Left lung (tissue), 10 donors: ENCODE data around the gene ECSCR. TPM values are rescaled to one million over a fixed set of nuclear protein-coding genes. Genes with fewer than 3 reads are reported as not detected.

Experiments used
- ATAC-seq: fragments of 200-7000 bp; cut with Tn5 transposase; one replicate; pipeline ENCODE4 v1.9.1; 2020; ENCODE audit warnings: moderate library complexity
- DNase-seq, 4 donors: peaks; one replicate each; pipeline ENCODE4 v3.0.0-alpha.2; 2013 to 2020
- H3K27ac ChIP-seq, 2 donors: fragments of 200-600 bp; sonication (generic) in 1 of 2; one replicate each; pipeline versions ENCODE4 v1.5.0 to v1.8.0; 2020 to 2021
- H3K27me3 ChIP-seq, 2 donors: fragments of 200-600 bp; sonication (generic) in 1 of 2; one replicate each; pipeline versions ENCODE4 v1.5.0 to v1.8.0; 2020 to 2021
- H3K36me3 ChIP-seq, 2 donors: fragments of 200-600 bp; sonication (generic) in 1 of 2; one replicate each; pipeline versions ENCODE4 v1.5.0 to v1.8.0; 2020 to 2021
- H3K4me1 ChIP-seq, 2 donors: fragments of 200-600 bp; one replicate each; pipeline ENCODE4 v1.8.0; 2021
- H3K4me3 ChIP-seq, 2 donors: fragments of 200-600 bp; sonication (generic) in 1 of 2; one replicate each; pipeline versions ENCODE4 v1.5.0 to v1.8.0; 2020 to 2021; ENCODE audit warnings: mild to moderate bottlenecking in 1 of 2
- H3K9me3 ChIP-seq, 2 donors: fragments of 200-600 bp; sonication (generic) in 1 of 2; one replicate each; pipeline versions ENCODE4 v1.5.0 to v1.8.0; 2020 to 2021
- intact Hi-C, 2 donors: fragments of 100-400 bp; cut with DNase I; formaldehyde crosslinking; loops; one replicate each; pipeline versions ENCODE4 v1.11.2 to v1.14.2; 2022
- polyA plus RNA-seq, 6 donors: library from polyadenylated mRNA; unstranded; fragments of 120-200 nt; gene quantifications; one replicate each; pipeline ENCODE4 v1.2.1, GENCODE V29; 2013; ENCODE audit not compliant: insufficient read length in 6 of 6
- total RNA-seq, 2 donors: library from RNA; stranded (reverse); fragmentation: NEBNext Ultra II Directional; extraction: Animal tissue kit (Norgen Biotek cat#: 25700); gene quantifications; one replicate each; pipeline ENCODE4 v1.2.1, GENCODE V29; 2021
- TF ChIP-seq, protein P1 (sequence below), 2 donors: fragments of 200-600 bp; sonication (generic) in 1 of 2; IDR thresholded peaks; one replicate each; pipeline versions ENCODE4 v1.5.0 to v1.8.0; 2021; ENCODE audit warnings: antibody characterized with exemption in 2 of 2
- donor health status: DM: no; HTN: yes; CAD: no.
- donor health status: DM: no; HTN: no; CAD: no.

ECSCR gene
- total and polyA plus RNA-seq, 8 donors = 25.4 to 72.6 (median 64.3) TPM

- Histone ChIP-seq H3K4me3 (no peak overlapping the region), H3K36me3 (no peaks in the 10 kb centered on the region), H3K4me1 (peaks cover 0 to 29% of the 10 kb centered on the region in 2 donors), H3K27me3 (no peaks in the 10 kb centered on the region), H3K27ac (no peak overlapping the region), H3K9me3 (no peaks in the 10 kb centered on the region)
- ATAC-seq (no peak), DNase-seq (no peak)
- intact Hi-C loops = no loop called here
- TF ChIP-seq, protein P1, sequence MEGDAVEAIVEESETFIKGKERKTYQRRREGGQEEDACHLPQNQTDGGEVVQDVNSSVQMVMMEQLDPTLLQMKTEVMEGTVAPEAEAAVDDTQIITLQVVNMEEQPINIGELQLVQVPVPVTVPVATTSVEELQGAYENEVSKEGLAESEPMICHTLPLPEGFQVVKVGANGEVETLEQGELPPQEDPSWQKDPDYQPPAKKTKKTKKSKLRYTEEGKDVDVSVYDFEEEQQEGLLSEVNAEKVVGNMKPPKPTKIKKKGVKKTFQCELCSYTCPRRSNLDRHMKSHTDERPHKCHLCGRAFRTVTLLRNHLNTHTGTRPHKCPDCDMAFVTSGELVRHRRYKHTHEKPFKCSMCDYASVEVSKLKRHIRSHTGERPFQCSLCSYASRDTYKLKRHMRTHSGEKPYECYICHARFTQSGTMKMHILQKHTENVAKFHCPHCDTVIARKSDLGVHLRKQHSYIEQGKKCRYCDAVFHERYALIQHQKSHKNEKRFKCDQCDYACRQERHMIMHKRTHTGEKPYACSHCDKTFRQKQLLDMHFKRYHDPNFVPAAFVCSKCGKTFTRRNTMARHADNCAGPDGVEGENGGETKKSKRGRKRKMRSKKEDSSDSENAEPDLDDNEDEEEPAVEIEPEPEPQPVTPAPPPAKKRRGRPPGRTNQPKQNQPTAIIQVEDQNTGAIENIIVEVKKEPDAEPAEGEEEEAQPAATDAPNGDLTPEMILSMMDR (IDR thresholded peaks at IDR 0.05) = no peak
Observed at GRCh38 chr5:139456776-139457175, 5.8 kb downstream of the ECSCR start.

DNA sequence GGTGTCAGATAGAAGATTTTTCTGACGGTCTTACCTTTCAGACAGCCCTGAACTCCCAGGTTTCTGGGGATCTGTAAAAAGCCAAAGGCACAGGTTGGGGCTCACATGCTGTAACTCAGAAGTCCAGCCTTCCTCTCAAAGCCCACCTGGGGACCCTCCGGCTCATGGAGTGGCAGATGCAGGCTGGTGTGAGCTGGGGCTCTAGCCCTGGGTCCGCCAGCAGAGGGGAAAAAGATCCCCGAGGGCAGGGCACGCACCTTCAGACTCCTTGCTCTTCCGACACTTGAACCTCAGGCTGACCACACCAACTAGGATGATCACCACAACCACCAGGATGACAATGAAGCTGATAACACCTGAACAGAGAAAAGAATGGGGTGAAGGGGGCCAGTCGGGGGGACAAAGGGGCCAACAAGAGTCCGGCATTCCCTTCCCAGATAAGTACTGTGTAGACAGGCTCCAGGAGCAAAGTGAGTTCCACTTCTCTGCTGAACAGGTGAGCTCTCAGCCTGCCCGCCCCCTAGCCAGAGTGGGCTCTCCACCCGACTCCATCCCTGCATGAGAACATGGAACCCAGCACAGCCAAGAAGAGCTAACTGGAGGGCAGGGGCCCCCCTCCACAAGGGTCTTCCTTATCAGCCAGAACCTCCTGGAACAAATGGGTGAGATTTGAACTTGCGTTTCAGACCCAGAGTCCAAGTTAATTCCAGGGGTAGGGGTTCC lies 7.8 kb downstream of the ECSCR start:
- TF ChIP-seq, protein P1 (IDR thresholded peaks at IDR 0.05) = no peak
- Histone ChIP-seq H3K27ac (no peak overlapping the region), H3K4me3 (no peak overlapping the region), H3K36me3 (no peaks in the 10 kb centered on the region), H3K4me1 (peaks cover 0 to 23% of the 10 kb centered on the region in 2 donors), H3K9me3 (no peaks in the 10 kb centered on the region), H3K27me3 (no peaks in the 10 kb centered on the region)
- ATAC-seq (no peak), DNase-seq (no peak)
- intact Hi-C loops = no loop called here

DNA sequence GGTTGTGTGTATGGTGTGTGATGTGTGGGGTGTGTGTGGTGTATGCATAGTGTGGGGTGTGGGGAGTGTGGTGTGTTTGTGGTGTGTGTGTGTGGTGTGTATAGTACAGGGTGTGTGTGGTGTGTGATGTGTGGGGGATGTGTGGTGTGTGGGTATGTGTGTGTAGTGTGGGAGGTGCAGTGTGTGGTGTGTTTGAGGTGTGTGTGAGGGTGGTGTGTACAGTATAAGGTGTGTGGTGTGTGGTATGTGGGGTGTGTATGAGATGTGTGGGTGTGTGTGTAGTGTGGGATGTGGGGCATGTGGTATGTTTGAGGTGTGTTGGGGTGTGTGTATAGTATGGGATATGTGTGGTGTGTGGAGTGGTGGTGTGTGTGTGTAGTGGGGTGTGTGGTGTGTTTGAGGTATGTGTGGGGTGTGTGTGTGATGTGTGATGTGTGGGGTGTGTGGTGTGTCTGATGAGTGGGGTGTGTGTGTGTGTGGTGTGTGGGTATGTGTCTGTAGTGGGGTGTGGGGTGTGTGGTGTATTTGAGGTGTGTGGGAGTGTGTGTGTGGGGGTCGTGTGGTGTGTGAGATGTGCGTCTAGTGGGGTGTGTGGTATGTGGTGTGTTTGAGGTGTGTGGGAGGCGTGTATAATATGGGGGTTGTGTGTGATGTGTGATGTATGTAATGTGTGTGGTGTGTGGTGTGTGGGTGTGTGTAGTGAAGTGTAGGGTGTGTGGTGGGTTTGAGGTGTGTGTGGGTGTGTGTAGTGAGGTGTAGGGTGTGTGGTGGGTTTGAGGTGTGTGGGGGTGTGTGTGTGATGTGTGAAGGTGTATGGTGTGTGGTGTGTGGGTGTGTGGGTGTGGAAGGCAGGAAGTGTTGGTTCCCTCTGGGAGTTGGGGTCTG lies 8.6 kb downstream of the ECSCR start:
- ATAC-seq = no peak

GRCh38 chr5:139451878-139452660 lies 10.5 kb downstream of the ECSCR start:
- Histone ChIP-seq H3K27me3 (no peaks in the 10 kb centered on the region), H3K4me1 (no peaks in the 10 kb centered on the region), H3K9me3 (no peaks in the 10 kb centered on the region), H3K4me3 (no peak overlapping the region), H3K36me3 (peaks cover 0 to 6% of the 10 kb centered on the region in 2 donors), H3K27ac (no peak overlapping the region)
- intact Hi-C loops = no loop called here
- no peak for ATAC-seq
- TF ChIP-seq, protein P1 (IDR thresholded peaks at IDR 0.05) = no peak
- DNase-seq = no peak

More for the DNA sequence above, 8.6 kb downstream of the ECSCR start:
- Histone ChIP-seq H3K36me3 (no peaks in the 10 kb centered on the region), H3K27ac (no peak overlapping the region), H3K4me3 (no peak overlapping the region), H3K9me3 (no peaks in the 10 kb centered on the region), H3K27me3 (no peaks in the 10 kb centered on the region), H3K4me1 (peaks cover 0 to 15% of the 10 kb centered on the region in 2 donors)
- TF ChIP-seq, protein P1 (IDR thresholded peaks at IDR 0.05) = no peak
- no peak for DNase-seq
- intact Hi-C loops = no loop called here
